ENCODE measurements around the gene USP21.
A peak's percentile ranks its signal among the peaks of the same experiment; 100 is the strongest.
"Not testable (repeated sequence)": the region's sequence is repeated elsewhere in the genome, so short reads cannot be mapped to it uniquely, and the experiment has no call there.

Gene USP21

GRCh38 chr1:161159087-161159912, at the start of gene USP21:
Gene USP21 (plus strand): TSS chr1:161159500. CDS start chr1:161160641, 1,141 bp downstream.
- Mint-ChIP-seq H3K4me1 (peaks cover 60% of the 10 kb centered on the region), H3K36me3 (ENCODE audit: insufficient read depth) (peaks cover 34% of the 10 kb centered on the region)
- ATAC-seq (replicated peaks; ENCODE audit: extremely low read depth, poor library complexity, severe bottlenecking): peak; percentile 84

GRCh38 chr1:161111117-161111516, 48.2 kb upstream of the USP21 start:
- H3K27me3 Mint-ChIP-seq: no peaks in the 10 kb centered on the region
- ATAC-seq (replicated peaks; ENCODE audit: extremely low read depth, poor library complexity, severe bottlenecking) (no peak), DNase-seq (ENCODE audit: low spot score in 2 of 2) (no peak)
- H3K27ac Mint-ChIP-seq (ENCODE audit: low read depth): peak overlapping the region; percentile 3
- H3K9me3 Mint-ChIP-seq: no peaks in the 10 kb centered on the region
- peaks cover 7% of the 10 kb centered on the region for H3K36me3 Mint-ChIP-seq (ENCODE audit: insufficient read depth)
- H3K4me3 Mint-ChIP-seq: no peak overlapping the region
- peaks cover 35% of the 10 kb centered on the region for H3K4me1 Mint-ChIP-seq

More at GRCh38 chr1:161159087-161159912, at the start of gene USP21:
- Mint-ChIP-seq H3K9me3 (no peaks in the 10 kb centered on the region), H3K27me3 (no peaks in the 10 kb centered on the region), H3K4me3 (peak within 1 kb of the TSS; percentile 92), H3K27ac (ENCODE audit: low read depth) (peak within 1 kb of the TSS; percentile 95)
- peak; percentile 88 to 94 for DNase-seq (ENCODE audit: low spot score in 2 of 2)

- no peak overlapping the region for H3K4me3 Mint-ChIP-seq
- DNase-seq (ENCODE audit: low spot score in 2 of 2) (no peak), ATAC-seq (replicated peaks; ENCODE audit: extremely low read depth, poor library complexity, severe bottlenecking) (no peak)
- peaks cover 35% of the 10 kb centered on the region for H3K4me1 Mint-ChIP-seq
- H3K36me3 Mint-ChIP-seq (ENCODE audit: insufficient read depth): peaks cover 6% of the 10 kb centered on the region
- H3K27me3 Mint-ChIP-seq: no peaks in the 10 kb centered on the region
- peak overlapping the region; percentile 3 for H3K27ac Mint-ChIP-seq (ENCODE audit: low read depth)
- no peaks in the 10 kb centered on the region for H3K9me3 Mint-ChIP-seq
These were observed 47.8 kb upstream of the USP21 start for GRCh38 chr1:161111527-161111926.

- no peaks in the 10 kb centered on the region for H3K9me3 Mint-ChIP-seq
- no peak for ATAC-seq (replicated peaks; ENCODE audit: extremely low read depth, poor library complexity, severe bottlenecking)
- H3K36me3 Mint-ChIP-seq (ENCODE audit: insufficient read depth): peaks cover 17% of the 10 kb centered on the region
- H3K4me1 Mint-ChIP-seq: peaks cover 52% of the 10 kb centered on the region
- H3K27ac Mint-ChIP-seq (ENCODE audit: low read depth): peak overlapping the region; percentile 7
- H3K27me3 Mint-ChIP-seq: no peaks in the 10 kb centered on the region
- no peak for DNase-seq (ENCODE audit: low spot score in 2 of 2)
- no peak overlapping the region for H3K4me3 Mint-ChIP-seq
These were observed 45.4 kb upstream of the USP21 start for GRCh38 chr1:161113915-161114314.

- peaks cover 18% of the 10 kb centered on the region for H3K36me3 Mint-ChIP-seq (ENCODE audit: insufficient read depth)
- peaks cover 58% of the 10 kb centered on the region for H3K4me1 Mint-ChIP-seq
- ATAC-seq (replicated peaks; ENCODE audit: extremely low read depth, poor library complexity, severe bottlenecking) (no peak), DNase-seq (ENCODE audit: low spot score in 2 of 2) (no peak)
- peak overlapping the region; percentile 7 for H3K27ac Mint-ChIP-seq (ENCODE audit: low read depth)
- H3K9me3 Mint-ChIP-seq: no peaks in the 10 kb centered on the region
- H3K27me3 Mint-ChIP-seq: no peaks in the 10 kb centered on the region
- H3K4me3 Mint-ChIP-seq: no peak overlapping the region
These were observed 44.7 kb upstream of the USP21 start for GRCh38 chr1:161114556-161114955.

GRCh38 chr1:161115132-161115711, 44.1 kb upstream of the USP21 start:
- no peak for ATAC-seq (replicated peaks; ENCODE audit: extremely low read depth, poor library complexity, severe bottlenecking)
- no peak overlapping the region for H3K27ac Mint-ChIP-seq (ENCODE audit: low read depth)
- peak overlapping the region; percentile 97 for H3K4me3 Mint-ChIP-seq
- DNase-seq (ENCODE audit: low spot score in 2 of 2): no peak
- H3K4me1 Mint-ChIP-seq: peaks cover 65% of the 10 kb centered on the region
- H3K36me3 Mint-ChIP-seq (ENCODE audit: insufficient read depth): peaks cover 21% of the 10 kb centered on the region
- H3K9me3 Mint-ChIP-seq: no peaks in the 10 kb centered on the region
- H3K27me3 Mint-ChIP-seq: no peaks in the 10 kb centered on the region

GRCh38 chr1:161115961-161116360, 43.3 kb upstream of the USP21 start:
- not testable (repeated sequence) for H3K27me3 Mint-ChIP-seq
- Mint-ChIP-seq H3K36me3 (ENCODE audit: insufficient read depth) (peaks cover 22% of the 10 kb centered on the region), H3K4me1 (peaks cover 67% of the 10 kb centered on the region)

GRCh38 chr1:161117759-161118581, 41.3 kb upstream of the USP21 start, which contains the start of the genes NIT1 and PFDN2:
Gene NIT1 (plus strand): TSS chr1:161118105. CDS start chr1:161118177, 72 bp downstream.
Gene PFDN2 (minus strand): TSS chr1:161118037. CDS start chr1:161118026, 11 bp downstream.
- ATAC-seq (replicated peaks; ENCODE audit: extremely low read depth, poor library complexity, severe bottlenecking) (peak; percentile 81), DNase-seq (ENCODE audit: low spot score in 2 of 2) (peak; percentile 71 to 74)
- Mint-ChIP-seq H3K36me3 (ENCODE audit: insufficient read depth) (peaks cover 39% of the 10 kb centered on the region), H3K4me3 (peak within 1 kb of the TSS; percentile 97), H3K4me1 (peaks cover 60% of the 10 kb centered on the region), H3K27ac (ENCODE audit: low read depth) (peak within 1 kb of the TSS; percentile 96), H3K27me3 (no peaks in the 10 kb centered on the region), H3K9me3 (no peaks in the 10 kb centered on the region)

More at GRCh38 chr1:161115961-161116360, 43.3 kb upstream of the USP21 start:
- not testable (repeated sequence) for DNase-seq (ENCODE audit: low spot score in 2 of 2); H3K9me3 Mint-ChIP-seq; H3K27ac Mint-ChIP-seq (ENCODE audit: low read depth); ATAC-seq (replicated peaks; ENCODE audit: extremely low read depth, poor library complexity, severe bottlenecking)
- H3K4me3 Mint-ChIP-seq: peak overlapping the region; percentile 97

- peak in 1 of 2 donors; percentile 55 for DNase-seq (ENCODE audit: low spot score in 2 of 2)
- Mint-ChIP-seq H3K27ac (ENCODE audit: low read depth) (peak overlapping the region; percentile 96), H3K36me3 (ENCODE audit: insufficient read depth) (peaks cover 52% of the 10 kb centered on the region), H3K4me3 (peak overlapping the region; percentile 97), H3K9me3 (no peaks in the 10 kb centered on the region), H3K4me1 (peaks cover 47% of the 10 kb centered on the region), H3K27me3 (no peaks in the 10 kb centered on the region)
- peak; percentile 53 for ATAC-seq (replicated peaks; ENCODE audit: extremely low read depth, poor library complexity, severe bottlenecking)
These were observed 40.0 kb upstream of the USP21 start for GRCh38 chr1:161119092-161119903.

- H3K27ac Mint-ChIP-seq (ENCODE audit: low read depth): peak overlapping the region; percentile 52
- H3K27me3 Mint-ChIP-seq: no peaks in the 10 kb centered on the region
- DNase-seq (ENCODE audit: low spot score in 2 of 2): no peak
- H3K9me3 Mint-ChIP-seq: no peaks in the 10 kb centered on the region
- peaks cover 53% of the 10 kb centered on the region for H3K36me3 Mint-ChIP-seq (ENCODE audit: insufficient read depth)
- peaks cover 42% of the 10 kb centered on the region for H3K4me1 Mint-ChIP-seq
- H3K4me3 Mint-ChIP-seq: no peak overlapping the region
- ATAC-seq (replicated peaks; ENCODE audit: extremely low read depth, poor library complexity, severe bottlenecking): no peak
These were observed 38.2 kb upstream of the USP21 start for GRCh38 chr1:161121042-161121650.

GRCh38 chr1:161121834-161122233, 37.5 kb upstream of the USP21 start:
- Mint-ChIP-seq H3K4me3 (no peak overlapping the region), H3K9me3 (no peaks in the 10 kb centered on the region), H3K27ac (ENCODE audit: low read depth) (peak overlapping the region; percentile 52), H3K27me3 (no peaks in the 10 kb centered on the region), H3K36me3 (ENCODE audit: insufficient read depth) (peaks cover 58% of the 10 kb centered on the region), H3K4me1 (peaks cover 43% of the 10 kb centered on the region)
- ATAC-seq (replicated peaks; ENCODE audit: extremely low read depth, poor library complexity, severe bottlenecking) (no peak), DNase-seq (ENCODE audit: low spot score in 2 of 2) (no peak)
